HG02840 (cell line): ENCODE data around the gene MAGIX.
"Not testable (repeated sequence)": the region's sequence is repeated elsewhere in the genome, so short reads cannot be mapped to it uniquely, and the experiment has no call there.

ENCODE experiments used
- ATAC-seq: cut with Tn5 transposase; IDR thresholded peaks from one replicate; pipeline ENCODE4 v1.9.1; 2021; ENCODE audit warnings: mild to moderate bottlenecking, moderate library complexity, moderate number of reproducible peaks; ENCODE audit not compliant: unreplicated experiment, low FRiP score

The MAGIX gene

DNA sequence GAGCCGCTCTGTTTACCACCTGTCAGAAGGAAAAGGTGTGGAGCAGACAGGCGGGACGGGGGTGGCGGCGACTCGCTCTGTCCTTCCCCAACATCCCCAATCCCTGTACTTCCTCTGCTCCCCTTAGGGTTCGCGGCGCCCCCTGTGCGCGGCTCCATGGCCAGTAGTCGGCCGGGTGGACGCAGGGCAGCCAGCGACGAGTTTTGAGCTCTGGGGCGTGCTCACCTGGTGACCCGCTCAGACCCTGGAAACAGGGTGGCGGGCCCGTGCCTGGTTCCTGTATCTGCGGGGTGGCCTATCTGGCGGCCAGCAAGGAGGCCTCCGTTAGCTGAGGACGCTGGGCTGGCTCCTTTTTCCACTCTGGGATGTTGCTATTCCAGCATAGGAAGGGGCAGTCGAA, 5.4 kb upstream of the MAGIX start:
- ATAC-seq, result no peak

DNA sequence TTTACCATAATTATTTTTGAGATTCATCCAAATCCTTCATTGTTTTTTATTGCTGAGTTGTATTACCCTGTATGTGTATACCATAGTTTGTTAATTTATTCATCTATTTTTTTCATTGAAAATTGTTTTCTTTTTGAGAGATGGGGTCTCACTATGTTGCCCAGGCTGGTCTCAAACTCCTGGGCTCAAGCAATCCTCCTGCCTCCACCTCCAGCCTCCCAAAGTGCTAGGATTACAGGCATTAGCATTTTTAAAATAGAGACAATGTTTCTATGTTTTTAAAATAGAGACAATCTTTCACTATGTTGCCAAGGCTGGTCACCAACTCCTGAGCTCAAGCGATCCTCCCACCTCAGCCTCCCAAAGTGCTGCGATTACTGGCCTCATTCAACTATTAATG, 1.6 kb upstream of the MAGIX start:
- no peak for ATAC-seq

DNA sequence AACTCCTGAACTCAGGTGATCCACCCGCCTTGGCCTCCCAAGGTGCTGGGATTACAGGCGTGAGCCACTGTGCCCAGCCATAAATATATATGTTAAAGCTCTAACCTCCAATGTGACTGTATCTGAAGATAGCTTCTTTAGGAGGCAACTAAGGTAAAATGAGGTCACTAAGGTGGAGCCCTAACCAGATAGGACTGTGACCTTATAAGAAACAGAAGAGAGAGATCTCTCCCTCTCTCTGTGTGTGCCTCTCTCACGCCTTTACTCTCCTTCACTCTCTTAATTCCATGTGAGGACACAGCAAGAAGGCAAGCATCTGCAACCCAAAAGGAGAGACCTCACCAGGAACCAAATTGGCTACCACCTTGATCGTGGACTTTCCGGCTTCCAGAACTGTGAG, 926 bp upstream of the MAGIX start:
- no peak for ATAC-seq

DNA sequence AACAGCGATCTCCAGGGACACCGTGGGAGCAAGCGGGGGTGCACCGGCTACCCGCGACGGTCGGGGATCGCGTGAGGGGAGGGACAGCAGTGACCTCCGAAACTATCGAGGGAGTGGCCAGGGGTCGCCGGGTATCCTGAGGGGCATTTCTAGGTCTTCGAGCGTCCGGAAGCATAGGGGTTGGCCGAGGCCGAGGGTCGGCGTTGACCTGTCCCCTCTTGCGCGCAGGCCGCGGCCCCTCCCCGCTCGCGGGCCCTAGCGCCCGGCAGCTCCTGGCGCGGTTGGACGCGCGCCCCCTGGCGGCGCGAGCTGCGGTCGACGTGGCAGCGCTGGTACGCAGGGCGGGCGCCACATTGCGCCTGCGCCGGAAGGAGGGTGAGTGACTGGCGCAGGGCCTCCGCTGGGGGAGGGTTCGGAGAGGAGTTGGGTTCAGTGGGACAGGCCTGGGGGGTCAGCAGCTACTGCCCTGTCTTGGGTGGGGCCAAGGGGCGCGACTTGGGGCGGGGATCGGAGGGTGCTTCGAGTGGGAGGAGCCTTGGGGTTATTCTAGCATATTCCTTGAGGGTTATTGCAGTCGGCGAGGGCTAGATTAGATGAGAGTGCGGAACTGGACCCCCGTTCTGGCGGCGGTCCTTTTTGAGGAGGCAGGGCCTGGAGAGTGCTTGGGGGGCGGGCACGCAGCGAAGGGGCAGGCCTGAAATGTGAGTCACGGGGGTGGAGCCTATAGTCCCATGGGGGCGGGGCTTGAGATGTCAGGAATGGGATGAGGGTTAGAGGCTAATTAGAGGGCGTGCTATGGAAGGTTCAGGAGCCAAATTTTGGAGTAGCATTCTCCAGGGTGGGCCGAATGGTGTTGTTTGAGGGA, 1.2 kb downstream of the MAGIX start:
- ATAC-seq, result peak; percentile 43

DNA sequence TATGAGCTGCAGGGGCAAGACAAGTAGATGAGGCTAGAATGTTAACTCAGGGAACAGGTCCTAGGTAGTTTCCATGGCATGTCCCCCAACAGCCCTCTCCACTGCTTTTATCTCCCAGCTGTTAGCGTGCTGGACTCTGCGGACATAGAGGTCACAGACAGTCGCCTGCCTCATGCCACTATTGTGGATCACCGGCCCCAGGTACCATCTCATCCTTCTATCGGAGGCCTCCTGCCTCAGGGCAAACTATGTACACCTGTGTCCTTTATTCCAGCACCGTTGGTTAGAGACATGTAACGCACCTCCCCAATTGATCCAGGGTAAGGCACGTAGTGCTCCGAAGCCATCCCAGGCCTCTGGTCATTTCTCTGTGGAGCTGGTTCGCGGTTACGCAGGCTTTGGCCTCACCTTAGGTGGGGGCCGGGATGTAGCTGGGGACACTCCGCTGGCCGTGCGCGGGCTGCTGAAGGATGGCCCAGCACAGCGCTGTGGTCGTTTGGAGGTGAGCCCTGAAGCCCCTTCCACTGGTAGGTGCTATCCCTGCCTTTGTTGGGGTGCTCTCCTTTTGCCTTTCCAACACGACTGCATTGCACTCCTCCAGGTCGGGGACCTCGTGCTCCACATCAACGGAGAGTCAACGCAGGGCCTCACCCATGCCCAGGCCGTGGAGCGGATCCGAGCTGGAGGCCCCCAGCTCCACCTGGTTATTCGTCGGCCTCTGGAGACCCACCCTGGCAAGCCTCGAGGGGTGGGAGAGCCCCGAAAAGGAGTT, 2.2 kb downstream of the MAGIX start:
- no peak for ATAC-seq

DNA sequence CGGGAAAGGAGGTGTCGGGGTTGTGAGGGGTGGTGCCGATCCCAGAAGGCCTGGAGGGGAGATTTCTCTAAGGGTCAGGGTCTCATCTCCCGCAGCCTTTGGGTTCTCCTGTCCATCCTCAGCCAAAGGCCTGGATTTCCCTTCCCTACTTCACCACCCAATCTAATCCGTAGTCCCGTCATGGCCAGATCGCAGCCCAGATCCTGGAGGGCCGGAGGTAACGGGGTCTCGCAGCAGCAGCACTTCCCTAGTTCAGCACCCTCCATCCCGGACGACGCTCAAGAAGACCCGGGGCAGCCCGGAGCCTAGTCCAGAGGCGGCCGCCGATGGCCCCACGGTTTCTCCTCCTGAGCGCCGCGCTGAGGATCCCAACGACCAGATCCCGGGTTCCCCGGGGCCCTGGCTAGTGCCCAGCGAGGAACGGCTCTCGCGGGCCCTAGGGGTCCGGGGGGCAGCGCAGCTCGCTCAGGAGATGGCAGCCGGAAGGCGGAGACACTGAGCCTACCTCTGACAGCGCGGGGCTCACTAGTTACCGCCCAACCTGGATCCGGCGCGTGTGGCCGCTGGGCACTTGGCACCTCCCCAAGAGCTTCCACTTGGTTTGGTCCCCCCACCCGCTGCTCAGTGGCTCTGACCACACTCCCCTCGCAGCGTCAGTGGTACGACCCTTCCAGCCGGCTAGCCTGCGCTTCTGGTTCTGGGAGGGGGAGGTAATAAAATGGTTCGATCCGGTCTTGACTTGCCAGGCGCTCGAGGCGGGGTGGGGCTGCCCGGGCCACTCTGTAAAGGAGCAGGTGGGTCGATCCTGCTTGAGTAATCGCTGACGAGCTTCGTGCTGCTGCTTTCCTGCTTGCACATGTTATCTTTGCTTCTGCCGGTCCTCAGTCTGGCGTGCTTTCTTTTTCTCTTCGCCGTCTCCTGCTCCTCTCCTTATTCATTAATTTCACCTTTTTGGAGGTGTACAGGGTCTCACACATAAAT, 3.6 kb downstream of the MAGIX start:
- ATAC-seq, result no peak

DNA sequence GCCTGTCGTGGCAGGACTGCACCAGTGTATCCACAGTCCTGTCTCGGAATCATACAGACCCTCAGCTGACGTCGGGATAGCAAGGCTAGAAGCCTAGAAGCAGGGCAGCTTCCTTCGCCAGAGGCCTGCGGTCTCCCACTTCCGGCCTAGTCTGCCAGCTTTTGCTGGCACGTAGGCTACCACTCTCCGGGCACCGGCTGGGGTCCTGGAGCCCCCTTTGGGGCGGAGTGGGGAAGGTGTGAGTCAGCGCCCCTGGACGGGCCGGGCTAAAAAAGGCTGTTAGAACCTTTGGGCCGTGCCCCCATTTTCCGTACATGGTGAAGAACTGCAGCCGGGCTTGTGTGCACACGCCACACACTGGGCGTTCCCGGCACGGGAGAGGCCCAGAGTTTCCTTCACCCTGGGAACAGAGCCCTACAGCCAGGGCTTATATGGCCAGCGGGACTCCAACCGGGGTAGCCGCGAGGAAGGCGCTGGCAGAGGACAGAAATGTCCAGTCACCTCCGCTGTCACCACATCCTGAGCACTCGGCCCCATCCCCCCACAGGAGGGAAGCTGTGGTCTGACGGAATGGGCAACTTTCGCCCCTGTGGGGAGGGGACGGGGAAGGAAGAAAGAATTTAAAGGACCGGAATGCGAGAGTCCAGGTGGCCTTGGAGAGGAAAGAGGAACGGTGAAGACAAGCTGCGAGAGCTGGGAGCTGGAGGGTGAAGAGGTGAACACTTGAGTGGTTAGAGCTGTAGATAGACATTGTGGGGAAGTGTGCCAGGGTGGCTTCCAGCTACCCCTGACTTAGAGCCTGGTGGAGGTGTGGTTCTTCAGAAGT, 4.6 kb downstream of the MAGIX start:
- no peak for ATAC-seq

DNA sequence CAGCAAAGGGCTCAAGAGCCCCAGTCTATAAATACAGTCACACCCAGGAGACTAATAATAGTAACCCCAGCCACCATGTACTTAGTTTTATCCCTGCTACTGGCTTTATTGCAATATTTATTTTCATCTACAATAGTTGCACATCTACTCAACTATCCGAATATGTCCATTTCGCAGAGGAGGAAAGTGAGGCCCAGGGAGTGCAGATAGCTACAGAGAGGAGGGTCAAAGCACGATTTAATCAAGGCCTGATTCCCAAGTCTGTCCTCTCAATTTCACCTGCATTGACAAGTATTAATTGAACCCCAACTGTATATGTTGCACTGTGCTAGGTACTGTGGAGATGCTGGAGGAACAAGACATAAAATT, 5.2 kb downstream of the MAGIX start:
- no peak for ATAC-seq

DNA sequence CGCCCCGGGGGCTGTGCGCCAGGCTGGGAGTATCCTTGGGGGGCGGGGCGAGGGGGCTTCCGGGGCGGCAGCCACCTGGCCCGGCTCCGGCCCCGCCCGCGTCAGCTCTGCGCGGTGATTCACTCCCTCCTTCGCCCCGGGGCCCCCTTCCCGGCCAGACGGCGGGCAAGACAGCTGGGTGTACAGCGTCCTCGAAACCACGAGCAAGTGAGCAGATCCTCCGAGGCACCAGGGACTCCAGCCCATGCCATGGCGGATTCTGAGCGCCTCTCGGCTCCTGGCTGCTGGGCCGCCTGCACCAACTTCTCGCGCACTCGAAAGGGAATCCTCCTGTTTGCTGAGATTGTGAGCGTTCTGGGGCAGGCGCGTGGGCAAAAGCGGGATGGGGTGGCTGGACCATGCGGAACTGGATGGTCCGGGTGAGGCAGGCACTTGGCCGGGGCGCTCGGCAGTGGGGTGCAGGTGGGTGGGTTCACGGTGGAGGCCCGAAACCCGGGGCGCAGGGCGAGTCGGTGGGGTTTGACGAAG, 9.3 kb downstream of the MAGIX start, which contains the start of gene PLP2:
TSS of gene PLP2 (plus strand) at position 147 of the 528 bp plus-strand sequence. CDS start at position 250, 103 bp downstream.
- peak; percentile 29 for ATAC-seq

DNA sequence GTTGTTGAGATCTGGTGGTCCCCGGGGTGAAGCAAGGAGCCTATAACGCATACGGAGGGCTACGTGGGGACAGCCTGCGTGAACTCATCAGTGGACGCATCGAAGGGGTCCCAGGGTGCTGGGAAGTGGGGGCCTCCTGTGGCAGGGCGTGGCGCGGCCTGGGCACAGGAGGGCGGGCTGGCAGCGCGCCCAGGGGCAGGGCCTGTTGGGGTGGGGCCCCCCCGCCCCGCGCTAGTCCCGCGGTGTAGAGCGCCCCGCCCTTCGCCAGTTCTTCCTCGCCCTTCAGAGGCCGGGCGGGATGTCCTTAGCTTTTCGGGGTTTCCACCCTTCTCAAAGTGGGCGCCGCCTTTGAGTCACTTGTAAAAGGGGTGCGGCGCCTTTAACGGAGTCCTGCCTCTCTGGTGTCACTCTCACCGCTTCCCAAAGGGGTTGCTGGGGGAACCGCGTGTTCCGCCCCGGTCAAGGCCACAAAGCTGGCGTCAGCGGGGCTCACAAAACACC, 9.8 kb downstream of the MAGIX start:
- peak; percentile 63 for ATAC-seq

DNA sequence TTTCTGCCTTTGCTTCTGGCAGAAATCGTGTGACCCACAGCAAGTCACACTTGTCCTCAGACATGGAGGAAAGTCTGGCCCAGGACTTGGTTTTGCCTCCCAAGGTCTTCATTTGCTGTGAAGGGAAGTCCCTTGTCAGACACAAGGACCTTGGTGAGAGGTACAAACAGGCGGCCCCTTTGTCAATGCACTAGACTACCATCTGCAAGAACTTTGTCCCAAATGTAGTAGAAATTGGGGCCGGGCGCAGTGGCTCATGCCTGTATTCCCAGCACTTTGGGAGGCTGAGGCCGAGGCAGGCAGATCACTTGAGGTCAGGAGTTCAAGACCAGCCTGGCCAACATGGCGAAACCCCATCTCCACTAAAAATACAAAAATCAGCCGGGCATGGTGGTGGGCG, 11.0 kb downstream of the MAGIX start:
- ATAC-seq, result not testable (repeated sequence)

DNA sequence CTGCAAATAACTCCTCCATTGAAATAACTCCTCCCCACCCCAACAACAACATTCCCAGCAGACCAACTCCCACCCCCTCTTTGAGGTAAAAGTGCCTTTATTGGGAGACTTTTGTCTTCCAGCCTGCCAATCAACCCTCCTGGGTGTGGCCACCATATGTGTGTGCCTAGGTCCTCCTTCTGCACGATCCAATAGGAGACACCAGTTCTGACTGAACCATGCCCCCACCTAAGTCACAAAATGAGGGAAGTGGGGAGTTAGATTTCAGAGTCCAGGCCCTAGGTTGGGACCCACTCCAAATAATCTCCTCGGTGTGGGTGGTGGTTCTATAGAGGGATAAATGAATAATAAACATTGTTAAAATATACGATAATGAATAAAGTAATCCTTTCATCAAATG, 12.2 kb downstream of the MAGIX start:
- ATAC-seq, result no peak

DNA sequence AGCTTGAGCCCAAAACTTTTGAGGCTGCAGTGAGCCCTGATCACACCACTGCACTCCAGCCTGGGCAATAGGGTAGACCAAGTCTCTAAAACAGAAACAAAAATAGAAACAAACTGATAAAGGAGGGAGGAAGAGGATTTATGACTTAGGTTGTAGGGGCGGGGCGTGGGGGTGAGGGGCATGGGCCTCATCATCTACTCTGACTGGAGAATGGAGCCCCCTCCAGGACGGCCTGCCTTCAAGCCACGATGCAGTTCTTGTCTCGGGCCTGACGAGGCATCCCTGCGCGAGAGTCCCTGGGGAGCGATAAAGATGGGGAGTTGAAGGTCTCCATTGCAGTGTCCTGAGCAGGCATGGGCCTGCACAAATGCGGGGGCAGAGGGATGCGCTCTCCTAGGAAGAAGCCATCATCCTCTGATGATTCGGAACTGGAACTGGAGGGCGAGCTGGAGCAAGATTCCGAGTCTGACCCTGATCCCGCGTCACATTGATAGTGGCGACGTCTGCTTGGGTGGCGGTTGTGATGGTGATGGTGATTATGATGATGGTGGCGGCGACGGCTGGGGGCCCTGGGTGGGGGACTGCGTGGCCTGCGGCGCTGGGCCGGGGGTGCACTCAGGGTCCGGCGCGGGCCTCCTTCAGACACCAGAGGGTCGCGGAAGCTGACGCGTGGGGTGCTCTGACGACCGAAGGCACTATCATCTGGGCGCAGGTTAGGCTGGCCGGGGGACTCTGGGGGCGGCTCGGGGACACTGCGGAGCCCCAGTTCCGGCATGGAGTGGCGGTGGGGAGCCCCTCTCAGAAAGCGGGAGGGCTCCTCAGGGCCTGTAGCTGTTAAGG, 13.1 kb downstream of the MAGIX start:
- ATAC-seq, result no peak

DNA sequence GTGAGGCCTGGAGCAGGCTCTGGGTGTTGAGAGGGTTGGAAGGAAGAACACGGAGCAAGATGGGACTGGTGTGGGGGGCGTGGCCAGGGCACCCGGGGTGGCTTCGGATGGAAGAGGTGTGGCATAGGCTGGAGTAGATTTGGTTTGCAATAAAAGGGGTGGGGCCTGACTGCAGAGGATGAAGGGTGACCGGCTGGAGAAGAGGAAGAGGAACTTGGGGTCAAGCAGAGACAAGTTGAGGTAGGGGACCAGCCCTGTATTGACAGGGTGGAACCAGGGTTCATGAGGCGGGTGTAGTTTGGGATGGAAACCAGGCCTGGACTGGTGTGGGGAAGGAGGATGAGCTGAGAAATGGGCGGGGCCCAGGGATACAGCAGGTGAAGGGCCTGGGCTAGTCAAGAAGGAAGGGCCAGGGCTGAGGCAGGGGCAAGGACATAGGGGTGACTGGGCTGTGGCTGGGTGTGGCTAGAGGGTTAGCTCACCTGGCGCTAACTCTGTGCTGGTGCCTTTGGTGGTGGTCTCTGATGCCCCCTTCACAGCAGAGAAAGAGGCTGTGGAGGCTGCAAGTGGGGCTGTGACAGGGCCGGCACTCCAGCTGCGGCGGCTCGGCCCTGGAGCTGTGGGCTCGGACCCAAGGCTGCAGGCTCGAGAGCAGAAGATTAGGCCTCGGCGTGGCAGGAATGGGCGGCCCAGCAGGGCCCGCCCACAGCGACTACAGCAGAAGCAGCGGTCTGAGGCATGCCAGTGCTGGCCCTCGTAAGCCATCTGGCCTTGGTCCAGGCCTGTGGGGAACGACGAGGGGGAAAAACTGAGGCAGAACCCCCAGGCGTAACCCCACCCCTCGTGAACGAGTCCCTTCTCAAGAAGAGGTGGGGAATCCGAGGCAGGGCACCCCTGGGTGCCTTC, 14.1 kb downstream of the MAGIX start:
- no peak for ATAC-seq

DNA sequence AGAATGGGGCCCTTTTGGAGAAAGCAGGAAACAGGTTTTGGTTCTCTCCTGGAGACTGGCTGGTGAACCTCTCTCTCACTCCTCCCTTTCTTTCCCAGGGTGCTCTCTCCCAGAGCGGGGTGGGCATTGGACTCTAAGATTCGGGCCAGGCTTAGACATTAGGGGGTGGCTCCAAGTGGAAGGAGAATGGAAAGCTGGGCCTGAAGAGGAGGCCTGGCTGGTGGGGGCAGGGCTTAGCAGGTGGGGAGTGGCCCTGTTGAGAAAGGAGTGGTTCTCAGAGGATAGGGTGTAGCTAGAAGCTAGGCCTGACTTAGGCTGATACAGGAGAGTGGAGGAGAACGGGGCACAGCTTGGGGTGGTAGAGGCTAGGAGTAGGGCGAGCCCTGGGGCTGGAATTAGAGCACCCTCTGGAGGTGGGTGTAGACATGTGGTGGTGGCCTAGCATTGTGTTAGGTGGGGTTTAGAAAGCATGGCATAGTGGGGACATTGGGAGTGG, 14.8 kb downstream of the MAGIX start:
- no peak for ATAC-seq

DNA sequence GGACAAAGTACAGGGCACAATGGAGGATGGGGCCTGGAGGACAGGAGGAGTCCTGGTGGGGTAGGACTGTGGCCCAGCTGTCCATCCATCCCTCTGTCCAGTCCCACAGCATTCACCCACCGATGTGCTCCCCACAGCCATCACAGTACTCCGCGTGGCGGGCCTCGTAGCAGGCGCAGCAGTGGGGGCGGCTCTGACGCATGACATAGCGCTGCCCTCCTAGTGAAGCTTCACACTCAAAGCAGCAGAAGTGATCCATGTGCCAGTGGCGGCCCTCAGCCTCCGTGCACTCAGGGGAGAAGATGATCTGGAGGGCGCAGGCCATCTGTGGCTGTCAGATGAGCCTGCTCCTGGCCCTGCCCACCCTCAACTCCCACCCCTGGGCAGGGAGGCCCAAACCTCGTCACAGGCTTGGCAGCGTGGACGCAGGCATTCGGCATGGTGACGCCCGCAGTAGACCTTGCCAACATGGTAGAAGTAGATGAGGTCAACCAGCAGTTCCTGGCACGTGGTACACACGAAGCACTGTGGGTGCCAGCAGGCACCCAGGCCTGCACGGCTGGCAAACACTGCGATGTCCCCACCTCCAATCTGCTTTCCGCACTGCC, 15.4 kb downstream of the MAGIX start:
- no peak for ATAC-seq

DNA sequence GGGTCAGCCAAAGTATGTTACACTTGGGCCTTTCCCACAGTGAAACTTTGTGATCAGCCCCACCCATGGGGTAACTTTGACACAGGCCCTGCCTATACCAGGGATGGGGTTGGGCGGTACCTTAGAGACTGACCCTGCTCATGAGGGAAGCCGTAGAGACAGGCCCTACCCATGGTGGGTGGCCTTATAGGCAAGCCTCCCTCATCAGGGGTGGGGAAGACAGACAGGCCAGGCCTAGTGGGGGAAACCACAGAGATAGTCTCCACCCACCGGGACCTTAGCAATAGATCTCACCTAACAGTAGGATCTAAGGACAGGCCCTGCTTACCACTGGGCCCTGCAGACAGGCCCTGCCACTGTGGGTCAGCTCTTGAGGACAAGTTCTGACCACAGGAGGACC, 16.0 kb downstream of the MAGIX start:
- no peak for ATAC-seq
